Measurements from ENCODE around the gene CAPSL.

DNA sequence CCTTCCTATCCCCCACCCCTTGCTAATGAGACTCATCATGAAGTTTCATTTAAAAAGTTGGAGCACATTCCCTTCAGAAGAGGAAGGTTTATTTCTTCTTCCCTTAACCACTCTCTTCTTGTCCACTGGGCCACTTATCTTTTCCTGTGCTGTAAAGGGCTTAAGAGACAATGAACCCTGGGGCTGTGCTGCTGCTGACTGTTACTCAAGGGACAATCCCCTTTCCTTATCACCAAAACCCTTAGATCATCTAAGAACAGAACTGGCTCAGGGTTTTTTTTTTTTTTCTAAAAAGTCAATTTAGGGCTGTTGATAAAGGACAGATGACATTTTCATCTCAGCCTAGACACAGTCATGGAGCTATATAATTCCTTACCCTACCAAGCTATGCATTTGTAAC lies 29.6 kb downstream of the CAPSL start:
- TF ChIP-seq, protein P1, sequence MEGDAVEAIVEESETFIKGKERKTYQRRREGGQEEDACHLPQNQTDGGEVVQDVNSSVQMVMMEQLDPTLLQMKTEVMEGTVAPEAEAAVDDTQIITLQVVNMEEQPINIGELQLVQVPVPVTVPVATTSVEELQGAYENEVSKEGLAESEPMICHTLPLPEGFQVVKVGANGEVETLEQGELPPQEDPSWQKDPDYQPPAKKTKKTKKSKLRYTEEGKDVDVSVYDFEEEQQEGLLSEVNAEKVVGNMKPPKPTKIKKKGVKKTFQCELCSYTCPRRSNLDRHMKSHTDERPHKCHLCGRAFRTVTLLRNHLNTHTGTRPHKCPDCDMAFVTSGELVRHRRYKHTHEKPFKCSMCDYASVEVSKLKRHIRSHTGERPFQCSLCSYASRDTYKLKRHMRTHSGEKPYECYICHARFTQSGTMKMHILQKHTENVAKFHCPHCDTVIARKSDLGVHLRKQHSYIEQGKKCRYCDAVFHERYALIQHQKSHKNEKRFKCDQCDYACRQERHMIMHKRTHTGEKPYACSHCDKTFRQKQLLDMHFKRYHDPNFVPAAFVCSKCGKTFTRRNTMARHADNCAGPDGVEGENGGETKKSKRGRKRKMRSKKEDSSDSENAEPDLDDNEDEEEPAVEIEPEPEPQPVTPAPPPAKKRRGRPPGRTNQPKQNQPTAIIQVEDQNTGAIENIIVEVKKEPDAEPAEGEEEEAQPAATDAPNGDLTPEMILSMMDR (conservative IDR thresholded peaks at IDR 0.05 in 1 of 2, IDR thresholded peaks at IDR 0.05 in 1 of 2; ENCODE audit: extremely low read depth in 1 of 2, insufficient read depth in 1 of 2, low read depth in 1 of 2, low read length in 2 of 2) = no peak
- no peak for TF ChIP-seq EZH2 (IDR thresholded peaks at IDR 0.05; ENCODE audit: borderline replicate concordance, low read length)

Data from mammary epithelial cell (primary cell).